B cell (primary cell): ENCODE measurements around the gene NUP54. TPM values are rescaled to one million over a fixed set of nuclear protein-coding genes. Genes with fewer than 3 reads are reported as not detected.

Experiments
- ATAC-seq: fragments of 200-7000 bp; cut with Tn5 transposase; one replicate; pipeline ENCODE4 v1.10.0; 2021; ENCODE audit warnings: low read depth, mild to moderate bottlenecking, moderate number of reproducible peaks, moderate library complexity
- CTCF ChIA-PET: fragments of 350-600 bp; sonication (Branson Sonifier 250); formaldehyde crosslinking; loops from one replicate; lab custom pipeline; 2021; ENCODE audit warnings: antibody characterized with exemption, inconsistent platforms; lab: Charles Lee
- POLR2A ChIA-PET: fragments of 350-600 bp; sonication (Branson Sonifier 250); formaldehyde crosslinking; loops from one replicate; lab custom pipeline; 2021; ENCODE audit warnings: antibody characterized with exemption; lab: Charles Lee
- DNase-seq: peaks from one replicate; pipeline ENCODE4 v3.0.0; 2013
- H2AFZ ChIP-seq: 2 replicates; pipeline ENCODE4 v1.6.1; 2012; ENCODE audit warnings: mild to moderate bottlenecking, low read depth, low read length; ENCODE audit not compliant: insufficient read depth, poor library complexity, severe bottlenecking
- H3K27ac ChIP-seq, 2 donors: 1 replicate in 1 of 2; 2 replicates in 1 of 2; pipeline ENCODE4 v1.5.1; 2012 to 2013; ENCODE audit warnings: low read length in 2 of 2, mild to moderate bottlenecking in 2 of 2, moderate library complexity in 1 of 2
- H3K27me3 ChIP-seq, 4 experiments: fragments of 200-600 bp in 1 of 4; sonication (generic) in 1 of 4; replicated peaks in 1 of 4; 1 replicate in 2 of 4; 2 replicates in 2 of 4; pipeline versions ENCODE4 v1.6.1 to v1.7.0; 2013 to 2016; ENCODE audit warnings: low read length in 3 of 4, mild to moderate bottlenecking in 2 of 4, mixed read lengths in 1 of 4, moderate library complexity in 1 of 4; ENCODE audit not compliant: insufficient read depth in 4 of 4, control insufficient read depth in 3 of 4; ENCODE audit errors: control extremely low read depth in 1 of 4
- H3K36me3 ChIP-seq, 2 experiments: replicated peaks in 1 of 2; 1 replicate in 1 of 2; 2 replicates in 1 of 2; pipeline versions ENCODE4 v1.6.1 to v1.7.1; 2013; ENCODE audit warnings: low read length in 1 of 2; ENCODE audit not compliant: insufficient read depth in 2 of 2, control insufficient read depth in 1 of 2; ENCODE audit errors: control extremely low read depth in 1 of 2, extremely low read depth in 1 of 2
- H3K4me1 ChIP-seq, 2 donors: fragments of 200-600 bp in 1 of 2; sonication (generic) in 1 of 2; 1 replicate in 1 of 2; 2 replicates in 1 of 2; pipeline versions ENCODE4 v1.5.1 to v1.6.1; 2013 to 2017; ENCODE audit warnings: low read length in 2 of 2; ENCODE audit not compliant: control insufficient read depth in 2 of 2, insufficient read depth in 2 of 2
- H3K4me2 ChIP-seq: replicated peaks from 2 replicates; pipeline ENCODE3; 2012; ENCODE audit warnings: mild to moderate bottlenecking, low read depth, low read length; ENCODE audit not compliant: poor library complexity, severe bottlenecking
- H3K4me3 ChIP-seq, 5 experiments: fragments of 200-600 bp in 1 of 5; sonication (generic) in 1 of 5; 1 replicate in 3 of 5; 2 replicates in 2 of 5; pipeline versions ENCODE4 v1.5.1 to v1.7.0; 2011 to 2016; ENCODE audit warnings: low read length in 4 of 5, mild to moderate bottlenecking in 4 of 5, low read depth in 2 of 5, control low read depth in 1 of 5, moderate library complexity in 1 of 5; ENCODE audit not compliant: insufficient read depth in 1 of 5; ENCODE audit errors: control extremely low read depth in 1 of 5, extremely low read depth in 1 of 5
- H3K79me2 ChIP-seq: fragments of 200-600 bp; sonication (generic); one replicate; pipeline ENCODE4 v1.6.0; 2016; ENCODE audit warnings: low read length; ENCODE audit not compliant: control insufficient read depth, insufficient read depth
- H3K9ac ChIP-seq: fragments of 200-600 bp; sonication (generic); 2 replicates; pipeline ENCODE4 v1.6.1; 2017; ENCODE audit warnings: mild to moderate bottlenecking, low read length, moderate library complexity
- H3K9me3 ChIP-seq, 3 donors: one replicate each; pipeline versions ENCODE4 v1.6.1 to v1.7.1; 2013; ENCODE audit warnings: low read length in 2 of 3; ENCODE audit not compliant: control insufficient read depth in 2 of 3, insufficient read depth in 1 of 3; ENCODE audit errors: control extremely low read depth in 1 of 3
- H4K20me1 ChIP-seq: 2 replicates; pipeline ENCODE4 v1.6.0; 2012; ENCODE audit warnings: mild to moderate bottlenecking, low read length; ENCODE audit not compliant: insufficient read depth, control insufficient read depth, poor library complexity, severe bottlenecking
- H3K27ac Mint-ChIP-seq: one replicate; pipeline ENCODE4 v1.8.0; 2021; ENCODE audit warnings: mixed read lengths
- H3K27me3 Mint-ChIP-seq: one replicate; pipeline ENCODE4 v1.8.0; 2021; ENCODE audit warnings: mixed read lengths
- H3K4me1 Mint-ChIP-seq: one replicate; pipeline ENCODE4 v1.8.0; 2021; ENCODE audit warnings: mixed read lengths
- H3K4me3 Mint-ChIP-seq: one replicate; pipeline ENCODE4 v1.8.0; 2021; ENCODE audit warnings: mixed read lengths
- H3K9me3 Mint-ChIP-seq: one replicate; pipeline ENCODE4 v1.8.0; 2022; ENCODE audit warnings: mixed read lengths; ENCODE audit not compliant: insufficient read depth
- EZH2 ChIP-seq: IDR thresholded peaks from 2 replicates; pipeline ENCODE4 v1.6.1; 2012; ENCODE audit warnings: borderline replicate concordance, low read depth, mild to moderate bottlenecking, moderate library complexity, low read length; ENCODE audit not compliant: insufficient read depth, poor library complexity, severe bottlenecking
- WGBS: methylation state at CpG from one replicate; pipeline ENCODE4 v1.1.5; 2013; ENCODE audit warnings: missing lambda C conversion rate; ENCODE audit not compliant: insufficient coverage; 5-methylcytosine and 5-hydroxymethylcytosine counted together
- intact Hi-C: fragments of 100-400 bp; cut with micrococcal nuclease; formaldehyde crosslinking; loops from one replicate; pipeline ENCODE4 v1.10.0; 2022
- polyA plus RNA-seq: library from polyadenylated mRNA; depleted of rRNA; stranded (reverse); fragments of >200 nt; gene quantifications from 2 replicates; pipeline ENCODE4 v1.2.3, GENCODE V29; 2012
- total RNA-seq, 2 donors: library from RNA; stranded (reverse); fragments of 120-200 nt in 1 of 2; gene quantifications; 1 replicate in 1 of 2; 2 replicates in 1 of 2; pipeline versions ENCODE4 v1.2.3 to v1.2.4, GENCODE V29; 2013 to 2022
- TF ChIP-seq, protein P1 (sequence below): fragments of 200-600 bp; IDR thresholded peaks from one replicate; pipeline ENCODE4 v1.8.0; 2022; ENCODE audit warnings: antibody characterized with exemption, mild to moderate bottlenecking

The NUP54 gene
- total and polyA plus RNA-seq, 2 donors (not counting 1 experiment from before 2014, with no cell fraction given): 17.4 to 71.4 TPM

DNA sequence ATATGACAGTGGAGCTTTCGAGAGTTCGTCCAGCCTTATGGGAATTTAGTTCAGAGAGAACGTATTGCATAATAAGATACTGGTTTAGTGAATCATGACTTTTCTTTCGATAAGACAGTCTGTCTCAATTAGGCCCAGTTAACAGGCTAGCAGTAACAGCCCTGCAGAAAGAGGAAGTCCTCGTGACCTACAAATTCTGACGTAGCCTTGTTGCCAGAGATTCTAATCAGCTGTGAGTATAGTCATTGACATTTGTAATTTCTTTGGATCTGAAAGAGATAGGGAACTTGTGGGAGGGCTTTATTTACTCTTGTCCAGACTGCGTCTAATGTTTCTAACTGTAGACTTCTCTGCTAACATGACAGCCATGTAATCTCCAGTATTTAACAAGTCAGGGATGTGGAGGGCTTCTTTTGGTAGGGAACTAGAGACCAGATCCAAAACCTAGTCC is 57.9 kb downstream of the NUP54 start:
- no peak overlapping the region for H3K4me3 ChIP-seq
- TF ChIP-seq EZH2: no peak
- TF ChIP-seq, protein P1, sequence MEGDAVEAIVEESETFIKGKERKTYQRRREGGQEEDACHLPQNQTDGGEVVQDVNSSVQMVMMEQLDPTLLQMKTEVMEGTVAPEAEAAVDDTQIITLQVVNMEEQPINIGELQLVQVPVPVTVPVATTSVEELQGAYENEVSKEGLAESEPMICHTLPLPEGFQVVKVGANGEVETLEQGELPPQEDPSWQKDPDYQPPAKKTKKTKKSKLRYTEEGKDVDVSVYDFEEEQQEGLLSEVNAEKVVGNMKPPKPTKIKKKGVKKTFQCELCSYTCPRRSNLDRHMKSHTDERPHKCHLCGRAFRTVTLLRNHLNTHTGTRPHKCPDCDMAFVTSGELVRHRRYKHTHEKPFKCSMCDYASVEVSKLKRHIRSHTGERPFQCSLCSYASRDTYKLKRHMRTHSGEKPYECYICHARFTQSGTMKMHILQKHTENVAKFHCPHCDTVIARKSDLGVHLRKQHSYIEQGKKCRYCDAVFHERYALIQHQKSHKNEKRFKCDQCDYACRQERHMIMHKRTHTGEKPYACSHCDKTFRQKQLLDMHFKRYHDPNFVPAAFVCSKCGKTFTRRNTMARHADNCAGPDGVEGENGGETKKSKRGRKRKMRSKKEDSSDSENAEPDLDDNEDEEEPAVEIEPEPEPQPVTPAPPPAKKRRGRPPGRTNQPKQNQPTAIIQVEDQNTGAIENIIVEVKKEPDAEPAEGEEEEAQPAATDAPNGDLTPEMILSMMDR: no peak
- CTCF ChIA-PET: interaction anchor here (1.4 to 2.3 kb wide), 2 partner anchors 66 to 95 kb away, joined by 3 to 7 read pairs; no protein-coding TSS in a partner anchor
- intact Hi-C loops: no loop called here
- Mint-ChIP-seq H3K4me1 (peaks cover 7% of the 10 kb centered on the region), H3K27ac (peak overlapping the region; percentile 57), H3K9me3 (no peaks in the 10 kb centered on the region), H3K4me3 (peak overlapping the region; percentile 2), H3K27me3 (no peaks in the 10 kb centered on the region)
- H3K27ac ChIP-seq: peak overlapping the region; percentile 23 to 46
- H3K4me1 ChIP-seq: peaks cover 4 to 7% of the 10 kb centered on the region in 2 donors
- H3K9ac ChIP-seq: peak overlapping the region; percentile 1
- 17% methylated on average over 6 of the region's 7 CpGs for WGBS
- no peaks in the 10 kb centered on the region for H3K36me3 ChIP-seq
- peak; percentile 80 for DNase-seq
- POLR2A ChIA-PET: interaction anchor here (0.8 kb wide), 1 partner anchor 20 kb away, joined by 3 read pairs; no protein-coding TSS in a partner anchor
- H3K79me2 ChIP-seq: no peaks in the 10 kb centered on the region
- peak overlapping the region; percentile 43 for H3K4me2 ChIP-seq
- peak; percentile 98 for ATAC-seq
- no peaks in the 10 kb centered on the region for H3K9me3 ChIP-seq
- peak overlapping the region; percentile 64 for H2AFZ ChIP-seq
- H4K20me1 ChIP-seq: no peaks in the 10 kb centered on the region
- peaks cover 0 to 2% (median 0%) of the 10 kb centered on the region in 4 experiments for H3K27me3 ChIP-seq

DNA sequence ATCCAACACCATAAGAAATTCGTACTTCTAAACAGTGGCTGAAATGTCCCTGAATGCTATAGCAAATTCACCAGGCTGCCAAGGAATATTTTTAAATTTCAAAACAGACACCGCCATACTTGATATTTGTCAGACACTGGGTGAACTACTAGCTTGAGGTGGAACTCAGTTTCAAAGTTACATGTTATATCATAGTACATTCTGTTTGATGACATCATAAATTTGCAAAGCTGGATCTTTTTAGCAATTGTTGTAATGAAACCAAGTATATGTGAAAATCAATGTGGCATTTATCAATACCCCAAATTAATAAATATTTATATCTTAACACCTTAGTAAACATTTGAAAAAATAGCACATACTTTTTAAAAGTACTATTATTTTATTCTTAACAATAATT is 59.5 kb downstream of the NUP54 start:
- no peak overlapping the region for H3K9ac ChIP-seq
- peaks cover 0 to 2% (median 0%) of the 10 kb centered on the region in 4 experiments for H3K27me3 ChIP-seq
- no peak for ATAC-seq
- no peak overlapping the region for H3K4me3 Mint-ChIP-seq
- CTCF ChIA-PET: interaction anchor here (3.5 kb wide), 1 partner anchor 93 kb away, joined by 16 read pairs; no protein-coding TSS in a partner anchor
- H3K79me2 ChIP-seq: no peaks in the 10 kb centered on the region
- H2AFZ ChIP-seq: no peak overlapping the region
- no peak overlapping the region for H3K27ac Mint-ChIP-seq
- POLR2A ChIA-PET: no interaction called here
- no peaks in the 10 kb centered on the region for H3K9me3 Mint-ChIP-seq
- no peaks in the 10 kb centered on the region for H3K9me3 ChIP-seq
- no peak overlapping the region for H3K4me2 ChIP-seq
- WGBS: no CpG with 5 or more reads among the region's 2 CpGs
- no peaks in the 10 kb centered on the region for H4K20me1 ChIP-seq
- intact Hi-C loops: no loop called here
- H3K4me1 ChIP-seq: peaks cover 4 to 7% of the 10 kb centered on the region in 2 donors
- no peaks in the 10 kb centered on the region for H3K36me3 ChIP-seq
- H3K4me1 Mint-ChIP-seq: peaks cover 7% of the 10 kb centered on the region
- no peak for DNase-seq
- H3K27me3 Mint-ChIP-seq: no peaks in the 10 kb centered on the region
- no peak overlapping the region for H3K4me3 ChIP-seq
- H3K27ac ChIP-seq: no peak overlapping the region
- no peak for TF ChIP-seq EZH2
- TF ChIP-seq, protein P1: no peak
